ENCODE measurements around the gene TSHZ2. TPM values are rescaled to one million over a fixed set of nuclear protein-coding genes. Genes with fewer than 3 reads are reported as not detected.

Gene TSHZ2
- total RNA-seq, 4 donors from 2014 or later: 1.9 to 12.9 (median 5.0) TPM

- TF ChIP-seq POLR2AphosphoS5 (IDR thresholded peaks at IDR 0.05) (no peak), POLR2A (IDR thresholded peaks at IDR 0.05) (no peak), CTCF (IDR thresholded peaks at IDR 0.05) (no peak), EP300 (IDR thresholded peaks at IDR 0.05; ENCODE audit: low read depth) (no peak)
- in situ Hi-C loops (cut with MboI; ENCODE audit: low pct_ligation_motif_present in 1 of 4, low pct_unique_long_range_greater_than_20kb in 1 of 4, low sequenced_read_pairs in 3 of 4): loop anchor here in 1 of 4 donors (25.0 kb wide), 1 partner anchor 893 kb away; no protein-coding TSS in a partner anchor
Observed at GRCh38 chr20:53205046-53205445, 232.9 kb downstream of the TSHZ2 start.

GRCh38 chr20:53208110-53208832 is 236.1 kb downstream of the TSHZ2 start:
- no peaks in the 10 kb centered on the region for H3K36me3 ChIP-seq
- intact Hi-C loops (cut with DNase I; ENCODE audit: low total_unique reads): no loop called here
- no peaks in the 10 kb centered on the region for H3K4me1 ChIP-seq
- H3K9me3 ChIP-seq: no peaks in the 10 kb centered on the region
- DNase-seq: no peak
- H3K27me3 ChIP-seq: no peaks in the 10 kb centered on the region
- H3K27ac ChIP-seq: no peak overlapping the region
- 68 to 72% methylated on average over 4 to 11 of the region's 11 CpGs for WGBS, 2 donors (ENCODE audit: low coverage in 1 of 2)
- in situ Hi-C loops (cut with MboI; ENCODE audit: low pct_ligation_motif_present in 1 of 4, low pct_unique_long_range_greater_than_20kb in 1 of 4, low sequenced_read_pairs in 3 of 4): loop anchor here in 1 of 4 donors (25.0 kb wide), 1 partner anchor 896 kb away; no protein-coding TSS in a partner anchor
- H3K4me3 ChIP-seq: no peak overlapping the region
- TF ChIP-seq POLR2A (IDR thresholded peaks at IDR 0.05): no peak
- TF ChIP-seq EP300 (IDR thresholded peaks at IDR 0.05; ENCODE audit: low read depth): no peak
- no peak for TF ChIP-seq POLR2AphosphoS5 (IDR thresholded peaks at IDR 0.05)
- TF ChIP-seq CTCF (IDR thresholded peaks at IDR 0.05): no peak

More at GRCh38 chr20:53205046-53205445, 232.9 kb downstream of the TSHZ2 start:
- H3K4me1 ChIP-seq: no peaks in the 10 kb centered on the region
- intact Hi-C loops (cut with DNase I; ENCODE audit: low total_unique reads): no loop called here
- DNase-seq: no peak
- H3K36me3 ChIP-seq: no peaks in the 10 kb centered on the region
- WGBS, 2 donors (ENCODE audit: low coverage in 1 of 2): 51 to 77% methylated on average over 3 to 5 of the region's 5 CpGs
- H3K4me3 ChIP-seq: no peak overlapping the region
- no peaks in the 10 kb centered on the region for H3K9me3 ChIP-seq
- H3K27me3 ChIP-seq: no peaks in the 10 kb centered on the region
- no peak overlapping the region for H3K27ac ChIP-seq

GRCh38 chr20:53210041-53210440 is 237.9 kb downstream of the TSHZ2 start:
- in situ Hi-C loops (cut with MboI; ENCODE audit: low pct_ligation_motif_present in 1 of 4, low pct_unique_long_range_greater_than_20kb in 1 of 4, low sequenced_read_pairs in 3 of 4) (loop anchor here in 1 of 4 donors (25.0 kb wide), 1 partner anchor 898 kb away; no protein-coding TSS in a partner anchor), intact Hi-C loops (cut with DNase I; ENCODE audit: low total_unique reads) (loop anchor here (5.0 kb wide), 1 partner anchor 342 kb away; no protein-coding TSS in a partner anchor)
- H3K9me3 ChIP-seq: no peaks in the 10 kb centered on the region
- H3K36me3 ChIP-seq: no peaks in the 10 kb centered on the region
- no peak for DNase-seq
- H3K27ac ChIP-seq: no peak overlapping the region
- H3K4me3 ChIP-seq: no peak overlapping the region
- TF ChIP-seq CTCF (IDR thresholded peaks at IDR 0.05) (no peak), POLR2AphosphoS5 (IDR thresholded peaks at IDR 0.05) (no peak), EP300 (IDR thresholded peaks at IDR 0.05; ENCODE audit: low read depth) (no peak)
- 73 to 96% methylated on average over 3 to 13 of the region's 13 CpGs for WGBS, 2 donors (ENCODE audit: low coverage in 1 of 2)
- H3K4me1 ChIP-seq: no peaks in the 10 kb centered on the region
- H3K27me3 ChIP-seq: no peaks in the 10 kb centered on the region

GRCh38 chr20:53210931-53211330 is 238.8 kb downstream of the TSHZ2 start:
- DNase-seq: no peak
- no peak overlapping the region for H3K4me3 ChIP-seq
- intact Hi-C loops (cut with DNase I; ENCODE audit: low total_unique reads) (loop anchor here (5.0 kb wide), 1 partner anchor 341 kb away; no protein-coding TSS in a partner anchor), in situ Hi-C loops (cut with MboI; ENCODE audit: low pct_ligation_motif_present in 1 of 4, low pct_unique_long_range_greater_than_20kb in 1 of 4, low sequenced_read_pairs in 3 of 4) (loop anchor here in 1 of 4 donors (25.0 kb wide), 1 partner anchor 899 kb away; no protein-coding TSS in a partner anchor)
- no peaks in the 10 kb centered on the region for H3K4me1 ChIP-seq
- no peak for TF ChIP-seq POLR2A (IDR thresholded peaks at IDR 0.05)
- no peak for TF ChIP-seq CTCF (IDR thresholded peaks at IDR 0.05)
- no peak for TF ChIP-seq POLR2AphosphoS5 (IDR thresholded peaks at IDR 0.05)
- no peak for TF ChIP-seq EP300 (IDR thresholded peaks at IDR 0.05; ENCODE audit: low read depth)
- H3K36me3 ChIP-seq: no peaks in the 10 kb centered on the region
- H3K9me3 ChIP-seq: no peaks in the 10 kb centered on the region
- no peak overlapping the region for H3K27ac ChIP-seq
- peaks cover 1% of the 10 kb centered on the region for H3K27me3 ChIP-seq
- WGBS, 2 donors (ENCODE audit: low coverage in 1 of 2): 96% methylated on average over 3 of the region's 3 CpGs
